ENCODE measurements around the gene ALDH18A1.
"Not testable (repeated sequence)": the region's sequence is repeated elsewhere in the genome, so short reads cannot be mapped to it uniquely, and the experiment has no call there.

The ALDH18A1 gene

GRCh38 chr10:95648138-95648537, 8.4 kb downstream of the ALDH18A1 start:
- DNase-seq (ENCODE audit: low read depth), result no peak

- no peak for DNase-seq (ENCODE audit: low read depth)
Measured at GRCh38 chr10:95646160-95646559, 10.4 kb downstream of the ALDH18A1 start.

GRCh38 chr10:95644901-95645300, 11.6 kb downstream of the ALDH18A1 start:
- no peak for DNase-seq (ENCODE audit: low read depth)

- DNase-seq (ENCODE audit: low read depth), result no peak
Measured at GRCh38 chr10:95640891-95641315, 15.6 kb downstream of the ALDH18A1 start.

GRCh38 chr10:95637911-95638310, 18.6 kb downstream of the ALDH18A1 start:
- no peak for DNase-seq (ENCODE audit: low read depth)

GRCh38 chr10:95637140-95637539, 19.4 kb downstream of the ALDH18A1 start:
- DNase-seq (ENCODE audit: low read depth), result no peak

GRCh38 chr10:95635319-95635733, 21.2 kb downstream of the ALDH18A1 start:
- no peak for DNase-seq (ENCODE audit: low read depth)

- no peak for DNase-seq (ENCODE audit: low read depth)
Measured at GRCh38 chr10:95628786-95629185, 27.7 kb downstream of the ALDH18A1 start.

GRCh38 chr10:95626500-95626899, 30.0 kb downstream of the ALDH18A1 start:
- DNase-seq (ENCODE audit: low read depth), result no peak

- DNase-seq (ENCODE audit: low read depth), result not testable (repeated sequence)
Measured at GRCh38 chr10:95620415-95620814, 36.1 kb downstream of the ALDH18A1 start.

GRCh38 chr10:95618101-95618500, 38.4 kb downstream of the ALDH18A1 start:
- DNase-seq (ENCODE audit: low read depth), result no peak

GRCh38 chr10:95616446-95616845, 40.1 kb downstream of the ALDH18A1 start:
- no peak for DNase-seq (ENCODE audit: low read depth)

GRCh38 chr10:95613330-95613729, 43.2 kb downstream of the ALDH18A1 start:
- DNase-seq (ENCODE audit: low read depth), result no peak

- no peak for DNase-seq (ENCODE audit: low read depth)
Measured at GRCh38 chr10:95610727-95611126, 45.8 kb downstream of the ALDH18A1 start.

GRCh38 chr10:95606922-95607321, 49.6 kb downstream of the ALDH18A1 start:
- DNase-seq (ENCODE audit: low read depth), result no peak

- DNase-seq (ENCODE audit: low read depth), result no peak
Measured at GRCh38 chr10:95605163-95605562, 51.3 kb downstream of the ALDH18A1 start.

GRCh38 chr10:95604630-95605029, 51.9 kb downstream of the ALDH18A1 start:
- DNase-seq (ENCODE audit: low read depth), result no peak

- DNase-seq (ENCODE audit: low read depth), result no peak
Measured at GRCh38 chr10:95602382-95602781, 54.1 kb downstream of the ALDH18A1 start.

- DNase-seq (ENCODE audit: low read depth), result peak; percentile 85
Measured at GRCh38 chr10:95601116-95601719, 55.3 kb downstream of the ALDH18A1 start.

- no peak for DNase-seq (ENCODE audit: low read depth)
Measured at GRCh38 chr10:95600158-95600557, 56.4 kb downstream of the ALDH18A1 start.

- no peak for DNase-seq (ENCODE audit: low read depth)
Measured at GRCh38 chr10:95597788-95598187, 58.7 kb downstream of the ALDH18A1 start.

- no peak for DNase-seq (ENCODE audit: low read depth)
Measured at GRCh38 chr10:95588025-95588424, 68.5 kb downstream of the ALDH18A1 start.

- no peak for DNase-seq (ENCODE audit: low read depth)
Measured at GRCh38 chr10:95579835-95580535, 76.5 kb downstream of the ALDH18A1 start.

- no peak for DNase-seq (ENCODE audit: low read depth)
Measured at GRCh38 chr10:95579292-95579691, 77.2 kb downstream of the ALDH18A1 start.
